ENCODE results near the gene FAM187B.

- no peak for TF ChIP-seq CTCF (conservative IDR thresholded peaks at IDR 0.05)
- no peak for TF ChIP-seq EZH2 (IDR thresholded peaks at IDR 0.05; ENCODE audit: low read depth)
These were observed 38.8 kb upstream of the FAM187B start for GRCh38 chr19:35267353-35267817.

Data from PC-9 (cell line).